HEK293T (cell line): ENCODE results near the gene CCDC141.

Experiments used
- CTCF ChIA-PET: fragments of 350-600 bp; formaldehyde crosslinking; extraction: SDS; loops from one replicate; lab custom pipeline; 2021; ENCODE audit warnings: antibody characterized with exemption, inconsistent platforms; lab: Yijun Ruan, JAX
- POLR2A ChIA-PET: fragments of 350-600 bp; formaldehyde crosslinking; extraction: SDS; loops from one replicate; lab custom pipeline; 2020; ENCODE audit warnings: antibody characterized with exemption, inconsistent platforms; lab: Yijun Ruan, JAX
- DNase-seq: peaks from one replicate; pipeline ENCODE4 v3.0.0; 2012; ENCODE audit warnings: mixed read lengths; ENCODE audit errors: extremely low spot score
- ARNT ChIP-seq: fragments of 450-650 bp; IDR thresholded peaks from 2 replicates; pipeline ENCODE4 v1.6.1; 2017; ENCODE audit warnings: mild to moderate bottlenecking
- BHLHE40 ChIP-seq: fragments of 450-650 bp; IDR thresholded peaks from 2 replicates; pipeline ENCODE4 v1.6.1; 2016; ENCODE audit warnings: mild to moderate bottlenecking, moderate library complexity, borderline replicate concordance
- CTBP1 ChIP-seq: fragments of 450-650 bp; IDR thresholded peaks from 2 replicates; pipeline ENCODE4 v1.6.1; 2016; ENCODE audit warnings: borderline replicate concordance
- ELF4 ChIP-seq: fragments of 450-650 bp; IDR thresholded peaks from 2 replicates; pipeline ENCODE4 v1.6.1; 2017; ENCODE audit warnings: antibody characterized with exemption
- FOXA1 ChIP-seq: fragments of 450-650 bp; IDR thresholded peaks from 2 replicates; pipeline ENCODE4 v1.6.1; 2016; ENCODE audit warnings: mild to moderate bottlenecking
- FOXK2 ChIP-seq: fragments of 450-650 bp; IDR thresholded peaks from 2 replicates; pipeline ENCODE4 v1.6.1; 2016; ENCODE audit warnings: mild to moderate bottlenecking
- FOXM1 ChIP-seq: fragments of 450-650 bp; IDR thresholded peaks from 2 replicates; pipeline ENCODE4 v1.6.1; 2017; ENCODE audit warnings: mild to moderate bottlenecking, borderline replicate concordance
- HDGF ChIP-seq: fragments of 450-650 bp; IDR thresholded peaks from 2 replicates; pipeline ENCODE4 v1.6.1; 2017; ENCODE audit warnings: antibody characterized with exemption, borderline replicate concordance
- L3MBTL2 ChIP-seq: fragments of 450-650 bp; conservative IDR thresholded peaks from 2 replicates; pipeline ENCODE4 v1.6.1; 2016; ENCODE audit warnings: mild to moderate bottlenecking
- LEF1 ChIP-seq: fragments of 450-650 bp; IDR thresholded peaks from 2 replicates; pipeline ENCODE4 v1.6.1; 2017; ENCODE audit warnings: mild to moderate bottlenecking, borderline replicate concordance
- NFRKB ChIP-seq: fragments of 450-650 bp; IDR thresholded peaks from 2 replicates; pipeline ENCODE4 v1.6.1; 2016; ENCODE audit warnings: mild to moderate bottlenecking, moderate library complexity
- SP1 ChIP-seq: fragments of 450-650 bp; IDR thresholded peaks from 2 replicates; pipeline ENCODE4 v1.6.1; 2017
- SUZ12 ChIP-seq: fragments of 450-650 bp; IDR thresholded peaks from 2 replicates; pipeline ENCODE4 v1.6.1; 2016; ENCODE audit warnings: mild to moderate bottlenecking
- TARDBP ChIP-seq: fragments of 450-650 bp; IDR thresholded peaks from 2 replicates; pipeline ENCODE4 v1.6.1; 2016
- ZNF384 ChIP-seq: fragments of 450-650 bp; IDR thresholded peaks from 2 replicates; pipeline ENCODE4 v1.6.1; 2016
- TF ChIP-seq, protein P1 (sequence below): fragments of 450-650 bp; IDR thresholded peaks from 2 replicates; pipeline ENCODE4 v1.6.1; 2016

CCDC141 gene

DNA sequence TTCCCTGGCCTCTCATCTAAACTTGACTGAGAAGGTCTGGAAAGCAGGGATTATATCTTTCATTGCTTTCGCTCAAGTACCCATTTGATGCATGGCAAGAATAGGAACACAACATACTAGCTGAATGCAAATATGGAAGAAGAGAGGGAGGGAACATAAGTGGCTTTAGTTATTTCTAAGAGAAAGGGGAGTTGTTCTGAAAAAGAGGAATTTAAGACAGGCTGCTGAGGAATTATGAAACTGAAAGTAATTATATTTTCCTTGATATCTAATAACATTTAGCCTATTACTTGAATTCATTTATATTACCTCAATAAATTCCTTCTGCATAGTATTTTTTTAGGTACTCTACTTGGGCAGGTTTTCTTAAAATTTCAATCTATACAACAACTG lies 136.9 kb downstream of the CCDC141 start:
- POLR2A ChIA-PET = no interaction called here

GRCh38 chr2:178912416-178913048 lies 137.4 kb downstream of the CCDC141 start:
- no peak for DNase-seq
- TF ChIP-seq ELF4 (no peak), SUZ12 (no peak), ARNT (no peak), L3MBTL2 (no peak), FOXA1 (no peak), TARDBP (no peak), CTBP1 (no peak), LEF1 (no peak), BHLHE40 (no peak), FOXK2 (no peak), HDGF (no peak), ZNF384 (no peak), SP1 (no peak), FOXM1 (no peak), NFRKB (no peak)
- TF ChIP-seq, protein P1, sequence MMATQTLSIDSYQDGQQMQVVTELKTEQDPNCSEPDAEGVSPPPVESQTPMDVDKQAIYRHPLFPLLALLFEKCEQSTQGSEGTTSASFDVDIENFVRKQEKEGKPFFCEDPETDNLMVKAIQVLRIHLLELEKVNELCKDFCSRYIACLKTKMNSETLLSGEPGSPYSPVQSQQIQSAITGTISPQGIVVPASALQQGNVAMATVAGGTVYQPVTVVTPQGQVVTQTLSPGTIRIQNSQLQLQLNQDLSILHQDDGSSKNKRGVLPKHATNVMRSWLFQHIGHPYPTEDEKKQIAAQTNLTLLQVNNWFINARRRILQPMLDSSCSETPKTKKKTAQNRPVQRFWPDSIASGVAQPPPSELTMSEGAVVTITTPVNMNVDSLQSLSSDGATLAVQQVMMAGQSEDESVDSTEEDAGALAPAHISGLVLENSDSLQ = no peak
- ChIA-PET CTCF (interaction anchor here (1.1 kb wide), 1 partner anchor 151 kb away, joined by 3 read pairs; no protein-coding TSS in a partner anchor), POLR2A (no interaction called here)

More for the DNA sequence above, 136.9 kb downstream of the CCDC141 start:
- no peak for DNase-seq
- CTCF ChIA-PET = no interaction called here
- TF ChIP-seq NFRKB (no peak), HDGF (no peak)

GRCh38 chr2:178911039-178911438 lies 138.9 kb downstream of the CCDC141 start:
- DNase-seq = no peak
- ChIA-PET POLR2A (no interaction called here), CTCF (interaction anchor here (1.1 kb wide), 1 partner anchor 149 kb away, joined by 3 read pairs; no protein-coding TSS in a partner anchor)
- no peak for TF ChIP-seq TARDBP
- no peak for TF ChIP-seq FOXK2
- no peak for TF ChIP-seq FOXA1
- TF ChIP-seq SP1 = no peak
- TF ChIP-seq ARNT = no peak
- no peak for TF ChIP-seq L3MBTL2
- no peak for TF ChIP-seq NFRKB
- TF ChIP-seq BHLHE40 = no peak
- no peak for TF ChIP-seq LEF1
- TF ChIP-seq SUZ12 = no peak
- no peak for TF ChIP-seq ZNF384
- no peak for TF ChIP-seq HDGF
- TF ChIP-seq CTBP1 = no peak
- TF ChIP-seq, protein P1 = no peak
- TF ChIP-seq FOXM1 = no peak

DNA sequence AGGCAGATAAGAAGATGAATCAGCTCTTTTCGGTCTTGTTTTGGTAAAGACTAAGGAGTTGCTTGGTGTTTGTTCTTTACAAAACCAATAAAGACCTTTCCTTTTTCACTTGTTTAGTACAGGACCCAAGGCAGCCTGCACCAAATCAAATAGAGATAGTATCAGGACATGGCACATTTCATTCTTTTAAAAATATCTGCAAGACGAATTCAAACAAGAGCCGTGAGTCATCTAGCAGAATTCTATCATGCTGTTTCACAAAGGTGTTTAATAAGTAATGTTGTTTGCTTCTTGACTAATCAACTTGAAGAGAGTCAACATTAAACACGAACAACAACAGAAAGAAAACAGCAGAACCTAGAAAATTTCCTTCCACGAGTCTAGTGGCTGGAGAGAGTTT lies 139.9 kb downstream of the CCDC141 start:
- POLR2A ChIA-PET = no interaction called here
- no peak for DNase-seq
- TF ChIP-seq, protein P1 = no peak
- TF ChIP-seq SP1 (no peak), ELF4 (no peak), ARNT (no peak), FOXA1 (no peak), SUZ12 (no peak), TARDBP (no peak), BHLHE40 (no peak), HDGF (no peak), FOXK2 (no peak), CTBP1 (no peak), ZNF384 (no peak), NFRKB (no peak)
- CTCF ChIA-PET = interaction anchor here (1.1 kb wide), 1 partner anchor 19 kb away, joined by 4 read pairs; no protein-coding TSS in a partner anchor

DNA sequence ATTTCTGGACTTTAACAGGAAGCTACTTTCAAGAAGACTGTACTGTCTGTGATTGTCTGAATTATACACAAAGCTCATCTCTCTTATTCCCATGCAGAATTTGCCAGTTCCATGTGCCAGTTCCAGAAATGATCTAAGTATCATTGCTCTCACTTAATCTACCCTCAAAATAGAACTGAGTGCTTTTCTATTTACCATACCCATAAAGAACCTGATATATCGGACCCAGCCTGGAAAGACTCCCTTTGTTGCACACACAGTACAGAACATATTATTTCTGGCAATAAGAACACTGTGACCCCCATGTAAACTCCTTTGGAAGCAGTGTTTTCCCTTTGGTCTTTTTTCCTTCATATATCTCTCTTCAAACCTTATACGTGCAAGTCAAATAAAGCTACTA lies 140.4 kb downstream of the CCDC141 start:
- TF ChIP-seq FOXA1 (no peak), NFRKB (no peak), SP1 (no peak), BHLHE40 (no peak), ZNF384 (no peak), ELF4 (no peak), TARDBP (no peak), FOXK2 (no peak), L3MBTL2 (no peak), HDGF (no peak)
- POLR2A ChIA-PET = no interaction called here
- no peak for DNase-seq
- CTCF ChIA-PET = interaction anchor here (1.1 kb wide), 1 partner anchor 19 kb away, joined by 4 read pairs; no protein-coding TSS in a partner anchor

GRCh38 chr2:178908810-178909209 lies 141.1 kb downstream of the CCDC141 start:
- no peak for DNase-seq
- TF ChIP-seq TARDBP (no peak), L3MBTL2 (no peak), ZNF384 (no peak), SUZ12 (no peak), FOXK2 (no peak), LEF1 (no peak), BHLHE40 (no peak), FOXM1 (no peak), ARNT (no peak), FOXA1 (no peak)
- POLR2A ChIA-PET = no interaction called here
- CTCF ChIA-PET = no interaction called here
